ENCODE data around the gene CRYBG2.

The CRYBG2 gene

DNA sequence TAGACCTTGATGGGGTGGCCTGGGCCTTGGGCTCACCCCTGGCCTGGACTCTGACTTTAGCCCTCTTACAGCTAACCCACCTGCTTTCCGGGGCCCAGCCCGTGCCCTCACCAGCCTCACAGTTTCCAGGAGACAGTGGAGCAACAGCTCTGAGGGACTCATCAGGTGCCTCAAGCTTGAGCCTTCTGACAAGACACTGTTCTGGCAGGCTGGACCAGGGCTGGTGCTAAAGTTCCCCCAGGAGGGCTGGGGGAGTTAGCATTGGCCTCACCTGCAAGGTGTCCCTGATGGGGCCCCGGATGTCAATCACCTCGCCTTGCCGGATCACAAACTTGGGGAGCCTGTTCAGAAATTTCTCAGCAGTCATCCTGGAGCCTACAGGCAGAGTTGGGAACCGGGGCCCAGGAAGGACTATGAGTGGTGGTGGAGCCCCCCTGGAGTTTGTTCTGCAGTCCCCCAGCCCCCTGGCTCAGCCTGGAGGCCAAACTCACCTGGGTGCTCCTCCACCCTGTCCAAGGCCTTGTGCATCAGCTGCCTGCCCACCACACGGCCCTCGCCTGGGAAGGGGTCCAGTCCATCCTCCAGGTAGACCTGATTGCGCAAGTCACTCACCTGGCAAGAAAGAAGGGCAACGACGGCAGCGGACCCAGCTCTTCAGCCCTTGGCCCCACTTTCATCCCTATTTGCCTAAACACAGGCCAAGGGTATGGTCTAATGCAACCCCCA lies 69.9 kb downstream of the CRYBG2 start:
- TF ChIP-seq, protein P1, sequence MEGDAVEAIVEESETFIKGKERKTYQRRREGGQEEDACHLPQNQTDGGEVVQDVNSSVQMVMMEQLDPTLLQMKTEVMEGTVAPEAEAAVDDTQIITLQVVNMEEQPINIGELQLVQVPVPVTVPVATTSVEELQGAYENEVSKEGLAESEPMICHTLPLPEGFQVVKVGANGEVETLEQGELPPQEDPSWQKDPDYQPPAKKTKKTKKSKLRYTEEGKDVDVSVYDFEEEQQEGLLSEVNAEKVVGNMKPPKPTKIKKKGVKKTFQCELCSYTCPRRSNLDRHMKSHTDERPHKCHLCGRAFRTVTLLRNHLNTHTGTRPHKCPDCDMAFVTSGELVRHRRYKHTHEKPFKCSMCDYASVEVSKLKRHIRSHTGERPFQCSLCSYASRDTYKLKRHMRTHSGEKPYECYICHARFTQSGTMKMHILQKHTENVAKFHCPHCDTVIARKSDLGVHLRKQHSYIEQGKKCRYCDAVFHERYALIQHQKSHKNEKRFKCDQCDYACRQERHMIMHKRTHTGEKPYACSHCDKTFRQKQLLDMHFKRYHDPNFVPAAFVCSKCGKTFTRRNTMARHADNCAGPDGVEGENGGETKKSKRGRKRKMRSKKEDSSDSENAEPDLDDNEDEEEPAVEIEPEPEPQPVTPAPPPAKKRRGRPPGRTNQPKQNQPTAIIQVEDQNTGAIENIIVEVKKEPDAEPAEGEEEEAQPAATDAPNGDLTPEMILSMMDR (IDR thresholded peaks at IDR 0.05), result no peak
- H3K4me1 ChIP-seq, result no peaks in the 10 kb centered on the region
- H2AFZ ChIP-seq, result no peak overlapping the region
- no peak overlapping the region for H3K27ac ChIP-seq
- H3K4me2 ChIP-seq (ENCODE audit: low read length), result no peak overlapping the region
- no peaks in the 10 kb centered on the region for H3K9me3 ChIP-seq (ENCODE audit: control insufficient read depth, low read length)
- H3K79me2 ChIP-seq, result no peaks in the 10 kb centered on the region
- no peaks in the 10 kb centered on the region for H3K27me3 ChIP-seq (ENCODE audit: control insufficient read depth, insufficient read depth, low read length)
- H3K9ac ChIP-seq, result no peak overlapping the region
- H3K36me3 ChIP-seq (ENCODE audit: control insufficient read depth, insufficient read depth, low read length), result no peaks in the 10 kb centered on the region
- H3K4me3 ChIP-seq (ENCODE audit: low read depth, low read length), result no peak overlapping the region

DNA sequence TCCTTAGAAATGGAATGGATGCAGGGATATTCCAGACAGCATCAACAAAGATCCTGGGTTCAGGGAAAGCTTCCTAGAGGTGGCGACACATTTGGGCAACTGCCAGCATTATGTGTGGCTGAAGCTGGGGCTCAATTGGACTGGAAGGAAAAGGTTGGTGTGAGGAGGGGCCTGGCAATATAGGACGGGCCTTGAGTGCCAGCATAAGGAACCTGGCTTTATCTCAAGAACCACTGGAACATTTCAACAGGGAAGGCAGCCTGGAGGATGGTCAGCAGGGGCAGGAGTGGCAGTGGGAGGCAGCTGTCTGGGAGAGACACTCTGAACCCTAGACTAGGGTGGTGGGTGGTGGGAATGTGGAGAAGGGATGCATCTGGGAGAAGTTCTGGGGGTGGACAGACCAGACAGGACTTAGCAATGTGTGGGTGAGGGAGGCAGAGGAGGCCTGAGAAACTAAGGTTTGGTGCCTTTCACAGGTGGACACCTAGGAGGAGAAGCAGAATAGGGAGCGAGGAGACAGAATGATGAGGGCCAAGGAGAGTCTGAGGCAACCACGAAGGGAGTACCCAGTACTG lies 70.6 kb downstream of the CRYBG2 start:
- H3K27me3 ChIP-seq (ENCODE audit: control insufficient read depth, insufficient read depth, low read length), result no peaks in the 10 kb centered on the region
- H3K9me3 ChIP-seq (ENCODE audit: control insufficient read depth, low read length), result no peaks in the 10 kb centered on the region
- H3K4me2 ChIP-seq (ENCODE audit: low read length), result no peak overlapping the region
- H3K9ac ChIP-seq, result no peak overlapping the region
- no peak overlapping the region for H3K27ac ChIP-seq
- H2AFZ ChIP-seq, result no peak overlapping the region
- no peak overlapping the region for H3K4me3 ChIP-seq (ENCODE audit: low read depth, low read length)
- no peaks in the 10 kb centered on the region for H3K36me3 ChIP-seq (ENCODE audit: control insufficient read depth, insufficient read depth, low read length)
- H3K79me2 ChIP-seq, result no peaks in the 10 kb centered on the region
- no peaks in the 10 kb centered on the region for H3K4me1 ChIP-seq
- TF ChIP-seq, protein P1 (IDR thresholded peaks at IDR 0.05), result no peak

DNA sequence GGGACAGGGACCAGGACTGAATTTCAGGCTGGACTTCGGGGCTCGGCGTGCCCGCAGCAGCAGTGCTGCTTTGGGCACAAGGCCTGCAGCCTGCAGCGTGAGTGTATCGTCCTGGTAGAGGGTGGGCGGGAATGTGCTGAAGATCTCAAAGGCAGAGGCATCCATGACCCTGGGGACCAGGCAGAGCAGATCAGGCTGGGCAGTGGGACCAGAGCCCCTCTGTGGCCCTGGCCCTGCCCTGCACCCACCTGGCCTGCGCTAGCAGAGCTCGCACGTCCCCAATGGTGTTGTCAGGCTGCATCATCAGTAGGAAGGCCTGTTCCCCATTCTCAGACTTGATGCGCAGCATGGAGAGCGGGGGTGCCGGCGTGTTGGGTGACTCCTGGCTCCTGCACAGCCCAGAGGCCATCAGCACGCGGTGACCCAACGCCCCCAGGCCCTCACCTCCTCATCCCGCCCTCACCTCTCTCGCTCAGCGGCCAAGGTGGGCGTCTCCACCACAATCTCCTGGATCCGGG lies 71.5 kb downstream of the CRYBG2 start:
- TF ChIP-seq, protein P1 (IDR thresholded peaks at IDR 0.05), result no peak
- Histone ChIP-seq H2AFZ (no peak overlapping the region), H3K27ac (no peak overlapping the region)

DNA sequence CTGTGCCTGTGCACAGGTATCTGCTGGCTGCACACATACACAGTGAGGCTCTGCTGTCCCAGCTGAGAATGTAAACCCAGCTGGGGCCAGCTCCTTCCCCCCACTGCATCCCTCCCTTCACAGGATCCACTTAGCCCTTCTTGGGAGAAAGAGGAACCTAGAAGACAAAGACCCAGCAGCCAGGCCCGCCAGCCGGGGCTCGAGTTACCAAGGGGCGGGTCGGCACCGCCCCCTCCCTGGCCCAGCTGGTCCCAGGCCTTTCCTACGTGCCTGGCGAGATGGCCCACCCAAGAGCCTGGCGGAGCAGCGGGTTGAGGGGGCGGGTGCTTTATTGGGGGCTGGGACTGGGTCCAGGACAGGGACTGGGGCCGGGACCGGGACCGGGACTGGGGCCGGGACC lies 72.0 kb downstream of the CRYBG2 start:
- TF ChIP-seq, protein P1 (IDR thresholded peaks at IDR 0.05), result no peak
- H3K27ac ChIP-seq, result no peak overlapping the region
- H3K4me2 ChIP-seq (ENCODE audit: low read length), result no peak overlapping the region
- H3K9ac ChIP-seq, result no peak overlapping the region
- no peaks in the 10 kb centered on the region for H3K36me3 ChIP-seq (ENCODE audit: control insufficient read depth, insufficient read depth, low read length)
- H3K27me3 ChIP-seq (ENCODE audit: control insufficient read depth, insufficient read depth, low read length), result no peaks in the 10 kb centered on the region
- no peak overlapping the region for H2AFZ ChIP-seq
- no peak overlapping the region for H3K4me3 ChIP-seq (ENCODE audit: low read depth, low read length)
- H3K4me1 ChIP-seq, result no peaks in the 10 kb centered on the region
- no peaks in the 10 kb centered on the region for H3K79me2 ChIP-seq
- H3K9me3 ChIP-seq (ENCODE audit: control insufficient read depth, low read length), result no peaks in the 10 kb centered on the region

More for the DNA sequence above, 71.5 kb downstream of the CRYBG2 start:
- Histone ChIP-seq H3K79me2 (no peaks in the 10 kb centered on the region), H3K27me3 (ENCODE audit: control insufficient read depth, insufficient read depth, low read length) (no peaks in the 10 kb centered on the region), H3K9me3 (ENCODE audit: control insufficient read depth, low read length) (no peaks in the 10 kb centered on the region), H3K4me2 (ENCODE audit: low read length) (no peak overlapping the region), H3K9ac (no peak overlapping the region), H3K4me3 (ENCODE audit: low read depth, low read length) (no peak overlapping the region), H3K36me3 (ENCODE audit: control insufficient read depth, insufficient read depth, low read length) (no peaks in the 10 kb centered on the region), H3K4me1 (no peaks in the 10 kb centered on the region)

All from parathyroid adenoma (tissue), 2 donors.